Astrocyte of the hippocampus (primary cell): Measurements from ENCODE around the gene FAM107B.

Experiments used
- DNase-seq: peaks from one replicate; pipeline ENCODE4 v3.0.0; 2011; ENCODE audit warnings: low read depth, low spot score

Gene FAM107B

DNA sequence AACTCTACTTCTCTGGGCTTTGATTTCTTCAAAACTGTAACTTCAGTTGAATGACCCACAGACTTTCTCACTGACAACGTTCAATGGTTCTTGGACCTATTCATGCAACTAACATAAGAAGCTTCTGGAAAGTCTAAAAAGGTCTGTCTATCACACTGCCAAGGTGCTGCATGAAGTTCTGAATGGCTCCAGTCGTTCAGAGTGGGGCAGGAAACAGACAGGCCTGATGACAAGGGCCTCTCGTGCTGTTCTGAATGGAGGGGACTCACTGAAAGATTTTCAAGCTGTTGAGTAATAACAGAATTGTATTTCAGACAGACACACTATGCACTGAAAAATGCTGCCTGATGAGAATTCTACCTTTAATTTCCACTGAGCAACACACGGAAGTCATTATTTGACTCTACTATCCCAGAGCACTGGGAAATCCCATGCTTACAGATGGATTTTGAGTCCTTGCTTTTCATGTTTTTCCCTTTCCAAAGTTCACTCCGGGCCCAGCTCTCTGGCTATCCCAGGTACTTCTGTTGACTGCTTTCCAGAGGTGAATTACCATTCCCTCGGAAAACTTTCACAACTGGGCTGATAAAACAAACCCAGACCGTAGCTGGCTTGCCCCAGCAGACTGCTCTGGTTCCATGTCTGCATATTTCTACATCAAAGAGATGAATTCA, 239.1 kb downstream of the FAM107B start:
- no peak for DNase-seq

DNA sequence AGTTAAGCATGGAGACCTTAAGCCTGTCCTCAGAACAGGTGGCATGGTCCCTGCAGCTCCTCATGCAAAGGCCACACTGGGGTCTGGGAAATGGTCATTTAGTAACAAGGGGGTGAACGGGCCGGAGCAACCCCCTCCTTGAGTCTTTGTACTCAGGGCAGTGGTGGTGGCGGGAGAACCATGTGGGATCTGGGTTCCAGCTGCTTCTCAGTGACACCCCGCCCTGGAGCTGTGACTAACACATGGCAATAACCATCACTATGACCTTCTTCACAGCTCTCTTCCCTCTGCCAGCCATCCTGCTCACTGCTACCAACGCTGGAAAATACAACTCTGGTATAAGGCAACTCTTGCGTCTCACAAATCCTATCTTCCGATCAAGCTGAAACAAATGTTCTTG, 240.5 kb downstream of the FAM107B start:
- DNase-seq = no peak

DNA sequence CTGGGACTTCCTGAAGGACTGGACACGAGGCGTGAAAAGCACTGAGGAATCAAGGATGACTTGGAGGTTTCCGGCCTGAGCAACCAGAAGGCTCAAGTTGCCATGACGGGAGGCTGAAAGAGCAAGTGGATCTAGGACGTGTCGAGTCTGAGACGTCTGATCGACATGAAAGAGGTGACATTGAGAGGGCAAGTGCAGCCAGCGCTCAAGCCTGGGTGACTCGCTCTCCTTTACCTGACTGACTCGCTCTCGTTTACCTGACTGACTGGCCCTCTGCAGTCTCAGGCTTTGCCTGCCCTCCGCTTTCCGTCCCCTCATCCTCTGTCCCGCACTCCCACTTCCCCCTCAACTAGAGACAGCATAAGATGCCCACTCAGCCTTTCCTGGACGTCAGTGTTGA, 241.4 kb downstream of the FAM107B start:
- DNase-seq = no peak

DNA sequence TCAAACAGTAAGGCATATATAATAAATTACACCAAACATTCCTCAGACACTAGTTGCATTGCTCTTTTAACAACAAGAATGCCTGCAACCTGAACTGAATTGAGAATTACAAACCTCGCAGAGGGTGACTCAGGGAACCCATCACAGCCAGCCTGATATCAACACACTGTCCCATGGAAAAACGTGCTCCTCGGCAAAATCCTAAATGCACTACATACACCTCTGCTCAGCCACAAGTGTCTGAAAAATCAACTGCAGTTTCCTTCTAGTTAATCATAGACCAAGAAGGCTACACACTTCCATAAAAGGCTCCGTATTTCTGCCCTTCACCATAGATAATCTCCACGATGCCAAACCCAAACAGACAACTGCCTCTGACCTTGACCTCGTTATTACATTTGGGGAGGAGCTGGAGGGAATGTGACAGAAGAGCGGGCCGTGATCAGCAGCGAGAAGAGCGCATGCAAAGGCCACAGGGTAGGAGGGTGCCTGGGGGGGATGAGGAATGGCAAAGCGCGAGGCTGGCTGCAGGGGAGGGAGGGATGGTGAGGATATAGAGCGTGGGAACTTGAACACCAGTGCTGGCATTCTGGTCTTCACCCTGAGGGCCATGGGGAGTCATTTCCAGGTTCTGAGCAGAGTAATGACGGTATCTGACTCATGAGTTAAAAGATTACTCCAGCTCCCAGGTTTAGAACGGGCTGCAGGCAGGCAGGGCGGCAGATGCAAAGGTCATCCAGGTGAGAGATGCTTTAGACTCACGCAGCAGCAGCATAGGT, 242.0 kb downstream of the FAM107B start:
- peak; percentile 44 for DNase-seq

DNA sequence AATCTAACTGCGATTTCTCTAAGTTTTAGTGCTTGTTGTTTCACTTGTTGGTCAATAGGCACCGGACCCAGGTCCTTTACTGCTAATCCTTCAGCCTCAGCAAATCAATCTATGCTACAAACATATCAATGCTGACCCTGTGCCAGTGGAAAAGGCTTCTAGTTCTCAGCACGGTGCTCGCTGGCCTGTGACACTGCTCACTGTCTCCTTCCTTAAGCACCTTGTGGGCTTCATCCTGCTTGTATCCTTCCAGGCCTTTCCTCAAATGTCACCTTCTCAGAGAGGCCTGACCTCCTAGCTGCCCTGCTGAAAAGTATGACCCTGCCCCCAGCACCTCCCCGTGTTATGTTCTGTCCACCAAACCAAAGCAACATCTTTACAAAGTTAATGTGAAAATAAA, 242.7 kb downstream of the FAM107B start:
- no peak for DNase-seq

DNA sequence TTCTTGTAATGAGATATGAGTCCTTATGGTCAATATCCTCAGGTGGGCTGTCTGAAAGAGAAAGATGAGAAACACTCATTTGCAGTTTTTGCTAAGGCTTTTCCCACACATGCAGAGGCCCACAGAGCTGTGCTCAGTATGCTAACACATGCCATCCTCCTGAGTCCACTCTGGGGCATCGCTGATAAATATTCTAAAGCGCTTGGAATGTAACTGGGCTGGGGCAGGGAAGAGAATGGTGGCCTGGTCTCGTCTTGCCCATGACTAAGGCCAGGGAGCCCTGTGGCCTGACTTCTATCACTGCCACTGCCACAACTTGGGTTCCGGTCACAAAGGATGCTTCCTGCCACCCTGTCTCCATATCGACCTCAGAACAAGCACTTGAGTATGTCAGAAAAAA, 244.2 kb downstream of the FAM107B start:
- DNase-seq = no peak

DNA sequence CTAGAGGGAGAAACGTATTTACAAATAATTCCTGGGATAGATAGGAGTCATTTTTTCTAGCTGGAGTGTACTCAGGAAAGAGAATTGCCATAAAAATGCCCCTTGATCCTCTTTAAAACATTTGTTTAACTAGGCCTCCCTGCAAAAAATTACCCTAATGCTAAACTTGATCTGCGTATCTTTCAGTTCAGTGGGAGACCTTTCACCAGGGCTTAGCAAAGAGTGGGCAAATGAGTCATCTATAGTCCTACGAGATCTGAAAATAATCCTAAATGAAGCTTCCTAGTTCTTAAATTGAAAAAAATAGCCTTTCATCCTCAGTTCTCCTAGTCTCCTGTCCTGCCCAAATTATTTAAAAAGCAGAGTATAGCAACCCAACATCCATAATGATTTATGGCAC, 245.3 kb downstream of the FAM107B start:
- DNase-seq = no peak

DNA sequence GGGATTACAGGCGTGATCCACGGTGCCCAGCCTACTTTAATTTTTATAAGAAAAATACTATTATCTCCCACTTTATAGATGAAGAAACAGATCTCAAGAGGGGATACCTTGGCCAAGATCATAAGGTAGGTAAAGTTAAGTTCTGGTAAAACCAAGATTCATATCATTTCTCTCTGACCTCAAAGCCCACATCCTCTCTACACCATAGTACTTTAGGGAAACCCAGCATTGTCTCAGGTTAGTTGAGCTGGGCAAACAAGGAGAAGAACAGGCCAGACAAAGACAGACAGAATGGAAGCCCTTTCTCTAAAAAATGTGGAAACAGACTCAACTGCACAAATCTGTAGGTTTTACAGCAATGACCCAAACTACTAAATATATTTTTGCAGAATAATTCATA, 246.2 kb downstream of the FAM107B start:
- DNase-seq = no peak

DNA sequence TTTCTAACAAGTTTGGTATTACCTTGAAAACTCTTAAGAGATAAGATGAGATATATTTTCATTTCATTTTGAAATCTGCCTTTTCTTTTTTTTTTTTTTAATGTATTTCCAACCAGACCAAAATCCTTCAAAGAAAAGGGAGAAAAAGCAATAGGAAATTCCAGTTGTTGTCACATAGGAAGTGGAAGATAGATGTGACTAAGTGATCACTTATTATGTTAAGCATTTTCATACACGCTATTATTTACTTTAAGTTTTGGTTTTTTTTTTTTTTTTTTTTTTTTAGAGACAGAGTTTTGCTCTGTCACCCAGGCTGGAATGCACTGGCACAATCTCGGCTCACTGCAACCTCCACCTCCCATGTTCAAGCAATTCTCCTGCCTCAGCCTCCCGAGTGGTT, 246.8 kb downstream of the FAM107B start:
- no peak for DNase-seq

DNA sequence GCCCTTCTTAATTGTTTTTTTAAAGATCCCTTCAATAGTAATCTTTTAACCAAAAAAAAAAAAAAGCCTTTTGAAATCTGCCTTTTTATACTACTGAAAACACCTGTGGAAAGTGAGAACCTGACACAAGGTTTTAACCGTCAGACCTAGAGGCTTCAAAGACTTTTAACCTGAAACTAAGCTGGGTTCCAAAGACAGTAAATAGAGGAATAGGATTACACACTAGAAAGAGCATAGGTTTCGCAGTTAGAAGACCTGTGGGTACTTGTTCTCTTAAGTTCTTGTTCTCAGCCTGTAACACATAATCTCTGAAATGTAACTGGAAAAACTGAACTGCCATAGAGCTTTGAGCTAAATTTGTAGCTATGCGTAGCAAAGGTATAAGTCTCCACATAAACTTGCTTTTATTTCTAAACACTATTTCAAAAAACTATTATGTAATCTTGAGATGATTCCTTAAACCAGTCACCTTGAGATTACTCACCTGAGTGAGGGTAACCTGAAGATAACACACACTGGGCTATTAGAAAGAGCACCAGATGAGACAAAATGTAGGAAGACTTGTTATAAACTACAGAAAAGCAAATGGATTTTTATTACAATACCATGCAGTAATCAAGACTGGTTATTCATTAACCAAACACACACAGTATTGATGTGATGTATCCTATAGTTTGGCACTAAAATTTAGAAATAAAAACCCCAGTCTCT, 247.4 kb downstream of the FAM107B start:
- no peak for DNase-seq

DNA sequence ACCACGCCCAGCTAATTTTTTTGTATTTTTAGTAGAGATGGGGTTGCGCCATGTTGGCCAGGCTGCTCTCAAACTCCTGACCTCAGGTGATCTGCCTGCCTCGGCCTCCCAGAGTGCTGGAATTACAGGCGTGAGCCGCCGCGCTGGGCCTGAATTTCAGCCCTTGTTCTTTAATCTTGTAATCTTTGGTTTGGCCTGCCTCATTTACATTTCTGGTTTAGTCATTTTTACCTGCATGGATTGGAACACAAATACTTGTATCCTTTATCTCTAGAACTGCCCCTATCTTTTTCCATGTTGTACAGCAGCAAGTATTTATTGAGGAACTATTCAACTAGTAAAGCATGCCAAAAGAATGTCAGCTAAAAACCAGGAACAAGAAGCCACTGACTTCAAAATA, 248.4 kb downstream of the FAM107B start:
- no peak for DNase-seq

DNA sequence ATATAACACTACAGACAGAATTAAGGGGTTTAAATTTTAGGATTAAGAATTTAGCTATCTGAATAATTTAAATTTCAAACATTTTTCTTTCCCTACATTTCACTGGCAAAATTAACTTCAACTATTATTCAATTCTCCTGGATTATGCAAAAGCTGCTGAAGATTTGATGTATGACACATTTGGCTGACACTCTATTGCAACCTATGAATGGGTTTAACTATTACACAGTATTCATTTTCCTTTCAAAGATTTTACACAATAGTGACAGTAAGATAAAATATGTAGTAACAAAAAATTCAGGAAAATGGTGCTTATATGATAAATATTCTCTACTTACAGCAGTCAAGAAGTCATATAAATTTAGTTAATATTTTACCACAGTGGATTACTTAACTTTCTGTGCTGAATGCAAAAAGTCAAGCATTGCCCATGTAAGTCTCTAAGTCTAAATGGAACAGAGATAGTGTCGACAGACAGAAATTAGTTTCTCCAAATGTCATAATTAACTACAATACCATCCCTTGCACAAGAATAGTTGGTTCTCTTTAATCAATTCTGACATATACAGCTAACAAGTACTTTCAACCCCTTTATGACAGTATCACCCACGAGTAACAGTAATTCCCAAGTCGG, 249.9 kb downstream of the FAM107B start:
- no peak for DNase-seq

DNA sequence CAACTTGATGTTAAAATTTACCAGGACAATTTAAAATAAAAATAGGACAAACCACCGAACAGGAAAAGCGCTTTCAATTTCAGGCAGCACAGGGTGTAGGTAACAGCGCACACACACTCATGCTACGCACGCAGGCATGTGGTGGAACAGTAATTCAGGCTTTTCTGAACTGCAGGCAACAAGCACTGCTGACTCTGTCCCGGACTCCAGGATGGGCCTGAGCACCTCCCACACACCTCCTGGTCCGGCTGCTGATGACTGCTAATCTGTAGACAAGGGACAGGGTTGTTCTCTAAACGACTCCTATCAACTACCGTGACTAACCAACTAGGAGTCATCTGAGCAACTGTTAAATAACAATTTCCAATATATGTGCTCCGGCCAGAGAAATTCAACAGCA, 251.4 kb downstream of the FAM107B start:
- DNase-seq = no peak

DNA sequence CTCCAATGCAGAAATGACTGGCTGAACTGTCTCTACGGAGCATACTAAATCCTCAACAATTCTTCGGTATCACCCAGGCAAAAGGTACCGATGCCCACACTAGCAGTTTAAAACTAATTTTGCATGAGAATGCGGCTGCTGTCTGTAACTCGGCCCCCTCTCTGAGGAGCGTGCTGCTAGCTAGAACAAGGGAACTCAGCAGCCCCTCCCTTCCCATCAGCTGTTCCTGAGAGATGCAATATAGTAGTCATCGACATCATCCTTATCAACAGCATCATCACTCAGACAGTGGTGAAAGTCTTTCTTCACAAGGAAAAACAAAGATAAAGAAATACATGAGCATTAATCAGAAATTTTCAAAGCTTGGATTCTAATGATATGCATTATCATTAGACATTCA, 254.9 kb downstream of the FAM107B start:
- DNase-seq = no peak

DNA sequence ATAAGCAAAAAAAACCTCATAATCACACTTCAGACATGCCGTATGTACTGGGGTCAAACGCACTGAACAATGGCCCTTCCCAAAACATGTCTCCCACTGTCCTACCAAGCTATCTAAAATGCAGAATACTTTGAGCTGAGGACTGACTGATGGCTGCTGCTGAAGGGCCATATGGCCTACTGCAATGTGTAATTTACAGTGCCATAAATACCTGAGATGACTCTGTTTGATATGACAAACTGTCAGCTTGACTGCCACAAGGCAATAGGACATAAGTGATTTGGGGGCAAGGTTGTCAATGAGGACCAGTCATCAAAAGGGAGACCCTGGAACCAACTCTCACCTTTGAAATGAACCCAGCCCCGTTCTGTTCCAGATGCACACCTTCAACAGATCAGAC, 256.5 kb downstream of the FAM107B start:
- no peak for DNase-seq

DNA sequence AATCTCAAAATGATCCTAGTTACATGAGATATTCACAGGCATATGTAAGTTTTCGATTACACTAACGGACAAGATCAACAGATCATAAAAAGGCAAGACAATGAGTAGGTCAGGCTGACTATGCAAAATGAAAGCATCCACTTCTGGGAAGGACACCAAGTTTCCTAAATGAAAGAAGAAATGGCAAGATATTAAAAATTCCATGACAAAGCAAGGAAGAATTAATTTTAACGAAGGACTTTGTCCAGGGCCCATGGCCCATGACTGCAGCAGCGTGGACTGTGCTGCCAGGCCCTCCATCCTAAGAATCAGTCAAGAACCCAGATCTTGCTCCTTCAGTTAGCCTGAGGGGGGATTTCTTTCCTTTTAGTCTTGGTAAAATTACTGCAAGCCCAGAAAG, 261.6 kb downstream of the FAM107B start:
- DNase-seq = no peak

DNA sequence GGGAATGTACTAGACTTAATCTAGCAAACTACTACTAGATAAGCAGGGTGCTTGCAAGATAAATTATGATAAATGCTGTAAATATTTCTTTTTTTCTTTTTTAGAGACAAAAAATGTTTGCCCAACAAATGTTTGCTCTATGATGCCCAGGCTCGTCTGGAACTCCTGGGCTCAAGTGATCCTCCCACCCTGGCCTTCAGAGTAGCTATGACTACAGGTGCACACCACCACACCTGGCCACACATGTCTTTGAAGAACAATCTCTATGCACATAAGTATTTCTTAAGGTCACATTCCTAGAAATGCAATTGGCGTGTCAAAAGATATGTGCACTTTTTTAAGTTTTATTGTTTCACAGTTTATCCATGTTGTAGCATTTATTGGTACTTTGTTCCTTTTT, 264.4 kb downstream of the FAM107B start:
- DNase-seq = no peak

DNA sequence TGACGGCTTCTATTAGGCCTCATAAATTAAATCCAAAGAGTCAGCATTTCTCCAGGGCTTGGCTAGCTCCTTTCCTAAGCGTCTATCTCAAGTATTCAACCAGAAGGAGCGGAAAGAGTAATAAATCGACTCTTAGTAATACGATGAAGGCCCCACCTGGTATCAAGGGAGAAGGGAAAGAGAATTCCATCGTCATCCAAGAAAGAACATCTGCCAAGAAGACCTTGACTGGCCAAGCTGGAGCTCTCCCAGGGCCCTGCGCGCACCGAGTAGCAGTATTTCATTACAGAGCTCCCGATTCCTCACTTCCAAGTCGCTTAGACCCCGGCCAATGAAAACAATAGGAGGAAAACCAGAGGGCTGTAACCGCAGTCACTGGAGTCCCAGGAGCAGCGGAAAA, 266.0 kb downstream of the FAM107B start:
- no peak for DNase-seq

DNA sequence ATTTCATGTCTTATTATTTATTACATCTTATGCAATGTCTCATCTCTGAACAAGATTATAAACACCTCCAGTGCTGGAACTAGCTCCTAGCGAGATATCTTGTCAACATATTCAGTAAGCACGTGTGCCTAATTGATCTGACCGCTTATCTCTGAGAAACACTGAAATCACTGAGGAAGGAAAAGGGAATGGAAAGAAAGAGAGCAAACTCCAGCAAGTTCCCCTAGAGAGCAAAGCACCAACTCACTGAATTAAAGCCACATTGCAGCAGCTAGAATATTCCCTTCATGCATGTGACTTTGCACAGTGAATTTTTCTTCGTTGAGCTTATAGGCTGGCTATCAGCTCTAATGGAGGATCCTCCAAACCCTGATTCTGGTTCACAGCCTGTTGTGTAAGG, 266.9 kb downstream of the FAM107B start:
- no peak for DNase-seq

DNA sequence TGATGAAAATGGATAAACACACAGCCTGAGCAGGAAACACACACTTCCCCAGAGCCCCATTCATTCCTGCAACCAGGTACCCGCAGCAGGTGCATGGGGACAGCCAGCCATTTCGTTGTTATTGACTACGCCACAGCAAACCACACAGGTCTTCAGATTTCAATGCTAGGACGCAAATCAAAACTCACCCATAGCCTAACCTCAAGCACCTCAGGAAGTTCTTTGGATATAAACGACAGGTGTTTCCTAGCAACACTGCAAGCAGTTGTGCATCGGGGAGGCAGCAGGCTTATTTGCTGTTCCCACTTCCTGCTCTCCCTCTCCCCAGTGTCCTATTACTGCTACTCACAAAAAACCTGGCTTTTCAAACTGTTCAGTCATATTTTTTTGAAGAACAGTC, 267.5 kb downstream of the FAM107B start:
- DNase-seq = no peak

DNA sequence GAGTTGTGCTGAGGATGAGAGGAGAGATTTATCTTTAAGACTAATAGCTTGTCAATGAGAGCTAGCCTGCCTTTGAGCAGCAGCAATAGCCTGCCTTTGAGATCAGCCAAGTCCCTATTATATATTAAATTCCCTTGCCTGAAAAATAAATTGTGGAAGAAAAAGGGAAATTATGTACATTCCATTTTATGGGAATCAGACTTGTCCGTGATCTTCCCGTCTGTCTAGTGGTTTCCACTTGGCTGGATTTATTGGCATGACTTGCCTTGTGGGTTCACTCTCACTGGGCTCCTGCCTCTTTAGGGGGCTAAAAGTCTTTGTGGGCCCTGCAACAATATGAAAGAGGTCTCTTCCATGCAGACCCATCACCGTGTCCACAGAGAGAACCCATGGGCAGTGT, 272.3 kb downstream of the FAM107B start:
- peak; percentile 36 for DNase-seq

DNA sequence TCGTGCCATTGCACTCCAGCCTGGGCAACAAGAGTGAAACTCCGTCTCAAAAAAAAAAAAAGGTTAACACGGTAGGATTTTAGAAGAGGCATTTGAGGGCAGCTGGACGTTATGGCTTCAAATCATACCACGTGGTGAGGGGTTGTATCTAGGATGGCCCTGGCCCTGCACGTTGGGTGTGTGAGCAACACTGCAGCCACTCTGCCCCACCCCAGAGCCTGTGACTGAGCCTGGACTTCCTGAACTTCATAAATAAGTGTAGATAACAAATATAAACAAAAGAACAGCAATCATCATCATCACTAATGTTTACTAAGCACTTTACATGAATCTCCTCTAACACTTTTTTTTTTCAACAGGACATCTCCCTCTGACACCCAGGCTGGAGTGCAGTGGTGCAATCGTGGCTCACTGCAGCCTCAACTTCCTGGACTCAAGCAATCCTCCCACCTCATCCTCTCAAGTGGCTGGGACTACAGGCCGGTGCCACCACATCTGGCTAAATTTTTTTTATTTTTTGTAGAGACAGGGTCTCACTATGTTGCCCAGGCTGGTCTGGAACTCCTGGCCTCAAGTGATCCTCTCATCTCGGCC, 274.4 kb downstream of the FAM107B start:
- DNase-seq = no peak
